PC-9 (cell line): ENCODE measurements around the gene SUPT5H.

Experiments used
- EZH2 ChIP-seq: fragments of 200-600 bp; sonication (generic); IDR thresholded peaks from 2 replicates; pipeline ENCODE4 v1.8.0; 2017; ENCODE audit warnings: antibody characterized with exemption, low read depth
- TF ChIP-seq, protein P1 (sequence below): fragments of 200-600 bp; sonication (generic); conservative IDR thresholded peaks from 2 replicates; pipeline ENCODE4 v1.6.1; 2017; ENCODE audit warnings: mixed run types, antibody characterized with exemption, mild to moderate bottlenecking, moderate library complexity

DNA sequence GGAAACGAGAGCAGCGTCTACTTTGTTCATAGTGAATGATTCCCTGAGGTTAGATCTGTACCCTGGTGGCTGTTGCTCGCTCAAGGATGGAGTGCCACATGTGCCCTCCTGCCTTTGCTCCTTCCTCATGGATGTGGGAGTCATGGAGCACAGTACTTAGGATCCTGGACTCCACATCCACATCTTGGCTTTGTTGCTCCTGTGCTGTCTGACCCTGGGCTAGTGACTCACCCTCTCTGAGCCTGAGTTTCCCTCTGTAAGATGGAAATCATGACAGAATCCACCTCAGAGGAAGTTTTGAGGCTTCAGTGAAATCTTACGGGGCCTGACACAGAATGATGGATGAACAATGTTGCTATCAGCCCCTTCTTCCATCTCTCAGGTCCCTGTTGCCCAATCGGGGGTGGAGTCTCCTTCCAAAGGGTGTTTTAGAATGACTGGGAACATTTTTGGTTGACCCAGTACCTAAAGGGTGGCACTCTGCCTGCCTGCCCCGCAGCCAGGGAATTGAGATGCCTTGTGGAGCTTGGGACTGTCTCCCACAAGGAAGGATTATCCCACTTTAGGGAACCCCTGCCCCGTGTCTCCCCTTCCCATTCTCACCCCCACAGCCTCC lies 25.4 kb downstream of the SUPT5H start:
- TF ChIP-seq, protein P1, sequence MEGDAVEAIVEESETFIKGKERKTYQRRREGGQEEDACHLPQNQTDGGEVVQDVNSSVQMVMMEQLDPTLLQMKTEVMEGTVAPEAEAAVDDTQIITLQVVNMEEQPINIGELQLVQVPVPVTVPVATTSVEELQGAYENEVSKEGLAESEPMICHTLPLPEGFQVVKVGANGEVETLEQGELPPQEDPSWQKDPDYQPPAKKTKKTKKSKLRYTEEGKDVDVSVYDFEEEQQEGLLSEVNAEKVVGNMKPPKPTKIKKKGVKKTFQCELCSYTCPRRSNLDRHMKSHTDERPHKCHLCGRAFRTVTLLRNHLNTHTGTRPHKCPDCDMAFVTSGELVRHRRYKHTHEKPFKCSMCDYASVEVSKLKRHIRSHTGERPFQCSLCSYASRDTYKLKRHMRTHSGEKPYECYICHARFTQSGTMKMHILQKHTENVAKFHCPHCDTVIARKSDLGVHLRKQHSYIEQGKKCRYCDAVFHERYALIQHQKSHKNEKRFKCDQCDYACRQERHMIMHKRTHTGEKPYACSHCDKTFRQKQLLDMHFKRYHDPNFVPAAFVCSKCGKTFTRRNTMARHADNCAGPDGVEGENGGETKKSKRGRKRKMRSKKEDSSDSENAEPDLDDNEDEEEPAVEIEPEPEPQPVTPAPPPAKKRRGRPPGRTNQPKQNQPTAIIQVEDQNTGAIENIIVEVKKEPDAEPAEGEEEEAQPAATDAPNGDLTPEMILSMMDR: no peak
- no peak for TF ChIP-seq EZH2
